Measurements from ENCODE around the gene RNASET2.

RNASET2 gene

DNA sequence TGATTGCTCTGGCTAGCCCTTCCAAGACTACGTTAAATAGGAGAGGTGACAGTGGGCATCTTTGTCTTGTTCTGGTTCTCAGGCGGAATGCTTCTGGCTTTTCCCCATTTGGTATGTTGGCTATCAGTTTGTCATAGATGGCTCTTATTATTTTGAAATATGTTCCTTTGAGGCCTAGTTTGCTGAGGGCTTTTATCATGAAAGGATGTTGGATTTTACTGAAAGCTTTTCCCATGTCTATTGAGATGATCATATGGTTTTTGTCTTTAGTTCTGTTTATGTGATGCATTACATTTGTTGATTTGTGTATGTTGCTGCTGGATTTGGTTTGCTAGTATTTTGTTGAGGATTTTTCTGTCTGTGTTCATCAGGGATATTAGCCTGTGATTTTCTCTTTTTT lies 9.9 kb upstream of the RNASET2 start:
- Mint-ChIP-seq H3K27ac (no peak overlapping the region), H3K27me3 (ENCODE audit: low read depth) (no peaks in the 10 kb centered on the region), H3K4me1 (no peaks in the 10 kb centered on the region), H3K4me3 (no peak overlapping the region), H3K9me3 (peaks cover 27% of the 10 kb centered on the region), H3K36me3 (ENCODE audit: low read depth) (peaks cover 20% of the 10 kb centered on the region)
- no peak for TF ChIP-seq CTCF (IDR thresholded peaks at IDR 0.05; ENCODE audit: unreplicated experiment in 3 of 3)

GRCh38 chr6:166960609-166960978 lies 4.2 kb upstream of the RNASET2 start:
- TF ChIP-seq CTCF (IDR thresholded peaks at IDR 0.05; ENCODE audit: unreplicated experiment in 3 of 3), result no peak
- no peaks in the 10 kb centered on the region for H3K27me3 Mint-ChIP-seq (ENCODE audit: low read depth)
- no peaks in the 10 kb centered on the region for H3K36me3 Mint-ChIP-seq (ENCODE audit: low read depth)
- H3K27ac Mint-ChIP-seq, result peak overlapping the region in 1 of 3 experiments; percentile 90
- no peak overlapping the region for H3K4me3 Mint-ChIP-seq
- H3K4me1 Mint-ChIP-seq, result peaks cover 21% of the 10 kb centered on the region
- H3K9me3 Mint-ChIP-seq, result peaks cover 9% of the 10 kb centered on the region

DNA sequence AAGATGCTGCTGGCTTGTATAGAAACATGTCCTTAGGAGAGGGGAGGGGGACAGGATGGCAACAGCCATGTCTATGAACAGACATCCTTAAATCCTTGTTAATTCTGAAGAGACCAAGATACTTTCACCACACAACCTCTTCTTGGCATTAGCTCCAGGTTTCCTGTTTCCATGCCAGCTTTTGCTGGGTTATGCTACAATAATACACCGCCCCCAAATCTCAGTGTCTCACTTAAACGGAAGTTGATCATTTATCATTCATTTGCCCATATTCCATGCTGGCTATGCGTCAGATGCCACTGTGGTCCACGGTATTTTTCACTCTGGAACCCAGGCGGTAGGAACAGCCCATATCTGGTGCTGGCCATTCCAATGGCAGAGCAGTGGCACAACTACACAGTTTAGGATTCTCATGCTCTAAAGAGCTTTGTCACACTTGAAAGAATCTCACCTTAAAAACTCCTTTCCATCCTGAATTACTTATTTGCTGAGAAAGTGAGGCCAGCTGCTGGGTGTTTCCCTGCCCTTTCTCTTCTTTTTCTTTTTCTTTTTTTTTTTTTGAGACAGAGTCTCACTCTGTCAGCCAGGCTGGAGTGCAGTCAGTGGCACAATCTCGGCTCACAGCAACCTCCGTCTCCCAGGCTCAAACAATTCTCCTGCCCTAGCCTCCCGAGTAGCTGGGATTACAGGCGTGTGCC lies 3.7 kb upstream of the RNASET2 start:
- H3K27me3 Mint-ChIP-seq (ENCODE audit: low read depth), result no peaks in the 10 kb centered on the region
- peaks cover 7% of the 10 kb centered on the region for H3K9me3 Mint-ChIP-seq
- peaks cover 25% of the 10 kb centered on the region for H3K4me1 Mint-ChIP-seq
- H3K27ac Mint-ChIP-seq, result peak overlapping the region; percentile 59 to 90 (median 86)
- TF ChIP-seq CTCF (IDR thresholded peaks at IDR 0.05; ENCODE audit: unreplicated experiment in 3 of 3), result no peak
- H3K36me3 Mint-ChIP-seq (ENCODE audit: low read depth), result peaks cover 4% of the 10 kb centered on the region
- H3K4me3 Mint-ChIP-seq, result peak overlapping the region in 1 of 3 experiments; percentile 68

DNA sequence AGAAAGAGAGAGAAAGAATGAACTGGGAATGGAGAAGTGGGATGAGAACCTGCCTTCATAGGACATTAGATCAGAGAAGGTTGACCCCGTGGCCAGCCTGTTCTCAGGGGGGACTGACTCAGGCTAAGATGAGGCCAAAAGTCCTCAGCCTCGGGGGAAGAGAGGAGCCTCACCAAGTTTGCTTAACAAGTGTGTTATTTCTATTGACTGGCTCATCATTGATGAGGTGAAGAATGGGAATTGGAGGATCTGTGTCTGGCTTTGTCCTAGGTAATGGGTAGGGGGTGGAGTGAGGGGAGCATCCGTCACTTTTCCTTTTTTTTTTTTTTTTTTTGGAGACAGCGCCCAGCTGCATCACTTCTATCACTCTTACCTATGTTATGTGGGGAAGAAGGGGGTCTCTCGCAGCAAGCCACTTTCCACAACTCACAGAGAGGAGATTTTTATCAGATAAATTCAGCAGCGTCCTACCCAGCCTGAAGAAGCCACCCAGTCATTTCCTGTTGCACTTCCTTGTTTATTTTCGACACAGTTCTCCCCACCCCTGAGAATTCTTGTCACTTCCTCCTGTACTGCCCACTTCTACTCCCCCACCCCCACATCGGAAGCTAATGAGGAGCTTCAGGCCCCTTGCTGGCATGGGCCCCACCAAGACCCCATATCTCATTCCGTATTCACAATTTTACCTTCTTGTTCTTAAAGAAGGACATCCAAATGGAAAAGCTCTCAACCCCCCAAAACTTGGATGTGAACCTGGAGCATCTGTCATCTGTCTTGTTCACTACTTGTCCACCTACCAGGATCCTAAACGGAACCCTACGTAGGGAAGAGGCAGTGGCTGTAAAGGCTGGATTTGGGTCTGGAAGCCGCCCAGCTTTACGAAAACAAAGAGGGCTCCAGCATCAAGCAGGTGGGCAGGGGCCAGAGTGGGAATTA lies 2.8 kb upstream of the RNASET2 start:
- H3K27me3 Mint-ChIP-seq (ENCODE audit: low read depth), result no peaks in the 10 kb centered on the region
- peaks cover 4% of the 10 kb centered on the region for H3K9me3 Mint-ChIP-seq
- H3K36me3 Mint-ChIP-seq (ENCODE audit: low read depth), result peaks cover 4% of the 10 kb centered on the region
- H3K4me3 Mint-ChIP-seq, result peak overlapping the region in 2 of 3 experiments; percentile 54 to 57
- no peak for TF ChIP-seq CTCF (IDR thresholded peaks at IDR 0.05; ENCODE audit: unreplicated experiment in 3 of 3)
- H3K27ac Mint-ChIP-seq, result peak overlapping the region; percentile 82 to 90 (median 86)
- H3K4me1 Mint-ChIP-seq, result peaks cover 28% of the 10 kb centered on the region

GRCh38 chr6:166957805-166958076 lies 1.4 kb upstream of the RNASET2 start:
- Mint-ChIP-seq H3K27ac (peak overlapping the region; percentile 82 to 90 (median 86)), H3K27me3 (ENCODE audit: low read depth) (no peaks in the 10 kb centered on the region), H3K4me3 (peak overlapping the region; percentile 90 to 91 (median 91)), H3K4me1 (peaks cover 38% of the 10 kb centered on the region), H3K36me3 (ENCODE audit: low read depth) (peaks cover 8% of the 10 kb centered on the region), H3K9me3 (no peaks in the 10 kb centered on the region)
- TF ChIP-seq CTCF (IDR thresholded peaks at IDR 0.05; ENCODE audit: unreplicated experiment in 3 of 3), result no peak

Measured in nephron (organoid).